Calu3 (cell line): ENCODE results near the gene HPSE2. TPM values are rescaled to one million over a fixed set of nuclear protein-coding genes. Genes with fewer than 3 reads are reported as not detected.

Experiments used
- BruUV-seq: library from RNA; stranded (reverse); fragments of 400-500 nt; replicated peaks from 2 replicates; lab custom pipeline; 2021; lab: Mats Ljungman, UMichigan
- CTCF ChIA-PET: fragments of 300-600 bp; sonication (Branson Sonifier 250); formaldehyde crosslinking; loops from one replicate; lab custom pipeline; 2022; ENCODE audit warnings: antibody characterized with exemption; lab: Charles Lee
- DNase-seq: peaks from one replicate; pipeline ENCODE4 v3.0.0; 2022
- H3K27ac Mint-ChIP-seq: one replicate; pipeline ENCODE4 v1.8.0; 2022; ENCODE audit warnings: mixed read lengths; ENCODE audit not compliant: unreplicated experiment
- H3K27me3 Mint-ChIP-seq: one replicate; pipeline ENCODE4 v1.8.0; 2022; ENCODE audit warnings: mixed read lengths; ENCODE audit not compliant: unreplicated experiment
- H3K36me3 Mint-ChIP-seq: one replicate; pipeline ENCODE4 v1.8.0; 2022; ENCODE audit warnings: mild to moderate bottlenecking, moderate library complexity, mixed read lengths; ENCODE audit not compliant: insufficient read depth, unreplicated experiment
- H3K4me1 Mint-ChIP-seq: one replicate; pipeline ENCODE4 v1.8.0; 2022; ENCODE audit warnings: mild to moderate bottlenecking, low read depth, mixed read lengths; ENCODE audit not compliant: unreplicated experiment
- H3K4me3 Mint-ChIP-seq: one replicate; pipeline ENCODE4 v1.8.0; 2022; ENCODE audit warnings: mild to moderate bottlenecking, low read depth, moderate library complexity, mixed read lengths; ENCODE audit not compliant: unreplicated experiment
- H3K9me3 Mint-ChIP-seq: one replicate; pipeline ENCODE4 v1.8.0; 2022; ENCODE audit warnings: low read depth, mixed read lengths; ENCODE audit not compliant: unreplicated experiment
- CTCF ChIP-seq: fragments of 200-600 bp; IDR thresholded peaks from one replicate; pipeline ENCODE4 v1.8.0; 2022; ENCODE audit warnings: antibody characterized with exemption; ENCODE audit not compliant: unreplicated experiment
- intact Hi-C: fragments of 100-400 bp; cut with micrococcal nuclease; formaldehyde crosslinking; loops from one replicate; pipeline ENCODE4 v1.10.0; 2022; ENCODE audit not compliant: unreplicated experiment
- total RNA-seq: library from RNA; stranded (reverse); gene quantifications from 2 replicates; pipeline ENCODE4 v1.2.3, GENCODE V29; 2022

HPSE2 gene
- total RNA-seq, 1 experiment from 2014 or later, result not detected

GRCh38 chr10:98795467-98795866 lies 440.2 kb downstream of the HPSE2 start:
- H3K4me1 Mint-ChIP-seq, result no peaks in the 10 kb centered on the region
- intact Hi-C loops, result no loop called here
- no peaks in the 10 kb centered on the region for H3K36me3 Mint-ChIP-seq
- BruUV-seq, result no TSS peak
- CTCF ChIA-PET, result no interaction called here
- TF ChIP-seq CTCF, result no peak
- H3K4me3 Mint-ChIP-seq, result no peak overlapping the region
- no peaks in the 10 kb centered on the region for H3K27me3 Mint-ChIP-seq
- no peak overlapping the region for H3K27ac Mint-ChIP-seq
- DNase-seq, result no peak
- H3K9me3 Mint-ChIP-seq, result peaks cover 2% of the 10 kb centered on the region

- H3K4me1 Mint-ChIP-seq, result no peaks in the 10 kb centered on the region
These were observed 444.8 kb downstream of the HPSE2 start for GRCh38 chr10:98790817-98791216.

GRCh38 chr10:98778277-98778759 lies 457.3 kb downstream of the HPSE2 start:
- no TSS peak for BruUV-seq
- intact Hi-C loops, result no loop called here
- CTCF ChIA-PET, result no interaction called here

More at GRCh38 chr10:98790817-98791216, 444.8 kb downstream of the HPSE2 start:
- Mint-ChIP-seq H3K36me3 (no peaks in the 10 kb centered on the region), H3K4me3 (no peak overlapping the region), H3K27ac (no peak overlapping the region), H3K9me3 (no peaks in the 10 kb centered on the region), H3K27me3 (no peaks in the 10 kb centered on the region)
- no TSS peak for BruUV-seq
- DNase-seq, result no peak
- CTCF ChIA-PET, result no interaction called here
- intact Hi-C loops, result loop anchor here (5.0 kb wide), 3 partner anchors 381 to 581 kb away; no protein-coding TSS in a partner anchor
- TF ChIP-seq CTCF, result no peak

GRCh38 chr10:98758463-98758862 lies 477.2 kb downstream of the HPSE2 start:
- Mint-ChIP-seq H3K4me3 (no peak overlapping the region), H3K27me3 (peaks cover 13% of the 10 kb centered on the region), H3K4me1 (no peaks in the 10 kb centered on the region), H3K27ac (no peak overlapping the region), H3K36me3 (no peaks in the 10 kb centered on the region), H3K9me3 (no peaks in the 10 kb centered on the region)
- TF ChIP-seq CTCF, result no peak
- DNase-seq, result no peak
- BruUV-seq, result no TSS peak
- CTCF ChIA-PET, result no interaction called here
- intact Hi-C loops, result no loop called here

More at GRCh38 chr10:98778277-98778759, 457.3 kb downstream of the HPSE2 start:
- Mint-ChIP-seq H3K4me1 (no peaks in the 10 kb centered on the region), H3K36me3 (no peaks in the 10 kb centered on the region), H3K4me3 (no peak overlapping the region), H3K27ac (no peak overlapping the region), H3K9me3 (no peaks in the 10 kb centered on the region), H3K27me3 (no peaks in the 10 kb centered on the region)
- no peak for DNase-seq
- TF ChIP-seq CTCF, result no peak
